GM12873 (cell line): ENCODE results near the gene PRKCA.

ENCODE experiments used
- CTCF ChIP-seq: IDR thresholded peaks from 2 replicates; pipeline ENCODE4 v1.5.1; 2012; ENCODE audit warnings: low read depth, mild to moderate bottlenecking, moderate library complexity, low read length, control low read depth; ENCODE audit not compliant: insufficient read depth; ENCODE audit errors: missing control alignments

The PRKCA gene

GRCh38 chr17:66551839-66552238 lies 249.4 kb downstream of the PRKCA start:
- TF ChIP-seq CTCF: no peak

- TF ChIP-seq CTCF: no peak
These were observed 250.0 kb downstream of the PRKCA start for GRCh38 chr17:66552371-66552770.

- TF ChIP-seq CTCF: no peak
These were observed 253.2 kb downstream of the PRKCA start for GRCh38 chr17:66555605-66556004.

- no peak for TF ChIP-seq CTCF
These were observed 254.8 kb downstream of the PRKCA start for GRCh38 chr17:66557200-66557599.

- TF ChIP-seq CTCF: no peak
These were observed 255.5 kb downstream of the PRKCA start for GRCh38 chr17:66557886-66558285.

GRCh38 chr17:66560691-66561090 lies 258.3 kb downstream of the PRKCA start:
- TF ChIP-seq CTCF: no peak

GRCh38 chr17:66562119-66562518 lies 259.7 kb downstream of the PRKCA start:
- TF ChIP-seq CTCF: no peak
